ENCODE results near the gene TGFBR2.

The TGFBR2 gene

DNA sequence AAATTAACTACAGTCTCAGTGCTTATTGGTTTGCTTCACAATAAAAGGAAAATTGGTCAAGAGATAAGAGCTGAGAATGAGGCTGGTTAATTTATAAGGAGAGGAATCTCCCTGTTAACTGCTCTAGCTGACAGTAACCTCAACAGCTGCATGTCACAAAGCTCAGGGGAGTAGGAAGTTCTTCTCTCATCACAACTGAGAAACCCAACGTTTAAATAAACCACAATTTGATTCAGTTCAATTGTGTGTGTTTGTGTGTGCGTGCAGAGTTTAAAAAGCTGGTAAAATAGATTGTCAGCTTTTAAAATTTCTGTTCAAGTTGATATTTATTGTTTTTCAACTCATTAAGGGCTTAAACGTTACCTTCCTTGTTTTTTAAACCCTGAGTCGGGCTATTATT lies 3.5 kb upstream of the TGFBR2 start:
- DNase-seq (ENCODE audit: low spot score) = no peak

DNA sequence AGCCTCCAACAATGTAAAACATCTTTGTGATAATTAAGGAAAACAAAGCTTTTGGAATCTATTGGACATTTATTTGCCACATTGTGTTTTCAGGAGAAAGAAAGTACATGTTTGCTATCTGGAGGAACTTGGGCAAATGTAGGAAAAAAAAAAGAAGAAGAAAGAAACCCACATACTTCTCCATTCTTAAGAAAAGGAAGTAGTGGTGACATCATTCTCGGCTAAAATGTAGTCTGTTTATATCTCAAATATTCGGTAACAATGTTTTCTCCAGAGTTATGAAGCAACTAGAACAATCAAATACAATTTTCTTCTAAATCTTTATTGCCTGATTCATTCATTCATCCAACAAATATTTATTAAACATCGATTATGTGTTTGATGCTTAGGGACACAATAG lies 2.3 kb upstream of the TGFBR2 start:
- no peak for DNase-seq (ENCODE audit: low spot score)

DNA sequence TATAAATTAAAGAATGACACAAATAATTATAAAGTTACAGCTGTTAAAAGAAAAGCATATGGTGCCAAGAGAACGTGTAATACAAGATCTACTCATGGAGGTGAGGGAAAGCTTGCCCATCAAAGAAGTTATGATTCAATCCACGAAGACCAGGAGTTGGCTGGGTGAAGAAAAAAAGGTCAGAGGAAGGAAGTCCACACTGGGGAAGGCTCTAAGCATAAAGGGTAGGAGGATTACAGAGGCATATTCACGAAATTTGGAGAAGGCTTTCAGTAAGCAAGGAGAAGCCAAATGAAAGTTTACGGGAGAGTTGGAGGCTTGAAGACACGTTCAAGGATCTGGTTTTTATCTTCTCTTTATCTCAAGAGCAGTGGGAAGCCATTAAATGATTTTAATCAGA lies 1.8 kb upstream of the TGFBR2 start:
- DNase-seq (ENCODE audit: low spot score) = no peak

GRCh38 chr3:30605005-30605404 lies 1.4 kb upstream of the TGFBR2 start:
- no peak for DNase-seq (ENCODE audit: low spot score)

GRCh38 chr3:30605706-30606300 lies 598 bp upstream of the TGFBR2 start:
- no peak for DNase-seq (ENCODE audit: low spot score)

- DNase-seq (ENCODE audit: low spot score) = no peak
Measured at GRCh38 chr3:30607032-30607833, 832 bp downstream of the TGFBR2 start.

DNA sequence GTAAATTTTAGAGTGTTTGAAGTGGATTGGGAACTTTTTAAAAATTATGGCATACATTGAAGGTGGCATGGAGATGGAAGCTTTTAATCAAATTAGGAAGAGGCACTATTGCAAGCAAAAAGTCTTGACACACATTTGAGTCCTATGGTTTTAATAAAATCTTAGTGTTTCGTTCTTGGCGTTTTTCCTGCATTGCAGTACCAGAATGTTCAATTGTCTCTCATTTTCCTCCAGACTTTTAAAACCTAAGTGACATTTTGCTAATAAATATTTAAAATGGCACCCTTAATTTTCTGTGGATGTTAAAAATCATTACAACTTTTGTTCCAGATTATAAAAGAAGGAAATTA lies 2.2 kb downstream of the TGFBR2 start:
- DNase-seq (ENCODE audit: low spot score) = no peak

GRCh38 chr3:30609930-30610701 lies 3.7 kb downstream of the TGFBR2 start:
- DNase-seq (ENCODE audit: low spot score) = no peak

GRCh38 chr3:30610702-30611368 lies 4.4 kb downstream of the TGFBR2 start:
- no peak for DNase-seq (ENCODE audit: low spot score)

DNA sequence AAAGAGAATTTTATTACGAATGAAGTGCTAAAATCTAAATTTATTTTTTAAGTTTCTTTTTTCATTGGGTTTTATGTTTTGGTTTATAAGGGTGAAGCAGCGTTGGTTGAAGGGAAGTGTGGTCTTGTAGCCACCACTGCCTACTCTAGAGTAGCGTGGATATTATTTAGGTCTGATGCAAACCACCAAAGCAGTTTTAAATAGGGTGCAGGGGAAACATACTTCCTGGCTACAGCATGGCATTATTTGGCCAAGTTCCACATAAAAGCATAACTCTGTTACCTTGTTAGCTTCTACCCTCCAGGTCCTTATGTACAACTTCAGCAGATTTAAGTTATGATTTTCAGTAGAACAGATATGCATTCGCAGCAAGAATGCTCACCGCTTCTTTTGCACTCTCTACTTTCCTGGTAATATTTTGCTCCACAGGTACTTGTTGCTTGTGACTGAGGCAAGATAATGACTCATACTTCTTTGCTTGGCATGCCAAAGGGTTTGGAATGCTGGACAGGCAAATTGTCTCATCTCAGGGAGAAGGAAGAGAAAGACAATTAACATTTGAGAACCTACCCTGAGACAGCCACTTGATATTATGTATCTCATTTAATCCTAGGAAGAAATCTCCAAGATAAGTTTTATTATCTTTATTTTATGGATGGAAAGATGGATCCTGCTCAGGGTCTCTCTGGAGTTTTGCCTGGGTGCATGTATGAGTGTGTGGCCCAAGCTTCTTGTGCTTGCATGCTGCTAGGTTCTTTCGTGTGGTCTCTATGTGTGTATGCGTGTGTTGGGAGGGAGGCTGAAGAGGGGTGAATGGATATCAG lies 5.4 kb downstream of the TGFBR2 start:
- DNase-seq (ENCODE audit: low spot score) = no peak

DNA sequence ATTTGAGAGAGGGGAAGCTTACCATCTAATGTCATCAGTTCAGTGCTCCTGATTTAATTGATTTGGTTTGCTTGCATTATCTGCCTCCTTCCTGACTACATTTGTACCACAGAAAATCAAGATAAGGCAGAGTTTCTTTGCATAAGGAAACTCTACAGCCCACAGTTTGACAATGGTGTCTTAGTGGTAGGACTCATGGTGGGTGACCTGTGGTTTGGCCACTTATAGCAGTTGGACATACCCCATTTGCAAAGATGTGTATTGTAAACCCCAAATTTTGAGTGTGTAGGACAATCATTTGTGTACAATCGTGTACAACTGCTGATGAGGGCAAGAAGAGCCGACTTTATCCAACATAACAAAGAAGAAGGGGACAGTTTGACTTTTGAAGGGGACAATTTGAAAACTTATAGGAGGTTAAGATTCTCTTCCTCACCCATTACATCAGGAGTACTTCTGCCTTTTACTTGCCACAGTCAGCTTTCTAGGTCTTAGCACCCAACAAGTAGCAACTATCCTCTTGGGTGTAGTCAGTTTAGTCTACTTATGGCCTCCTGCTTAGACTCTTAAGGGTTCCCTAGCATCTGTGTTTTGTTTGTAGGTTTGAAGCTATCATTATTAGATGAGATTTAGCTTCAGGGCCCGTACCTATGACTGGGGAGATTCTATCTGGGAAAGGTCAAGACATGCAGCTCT lies 6.2 kb downstream of the TGFBR2 start:
- DNase-seq (ENCODE audit: low spot score) = no peak

- no peak for DNase-seq (ENCODE audit: low spot score)
Measured at GRCh38 chr3:30613133-30613825, 6.9 kb downstream of the TGFBR2 start.

- no peak for DNase-seq (ENCODE audit: low spot score)
Measured at GRCh38 chr3:30614373-30614772, 8.0 kb downstream of the TGFBR2 start.

- DNase-seq (ENCODE audit: low spot score) = no peak
Measured at GRCh38 chr3:30614943-30615342, 8.5 kb downstream of the TGFBR2 start.

DNA sequence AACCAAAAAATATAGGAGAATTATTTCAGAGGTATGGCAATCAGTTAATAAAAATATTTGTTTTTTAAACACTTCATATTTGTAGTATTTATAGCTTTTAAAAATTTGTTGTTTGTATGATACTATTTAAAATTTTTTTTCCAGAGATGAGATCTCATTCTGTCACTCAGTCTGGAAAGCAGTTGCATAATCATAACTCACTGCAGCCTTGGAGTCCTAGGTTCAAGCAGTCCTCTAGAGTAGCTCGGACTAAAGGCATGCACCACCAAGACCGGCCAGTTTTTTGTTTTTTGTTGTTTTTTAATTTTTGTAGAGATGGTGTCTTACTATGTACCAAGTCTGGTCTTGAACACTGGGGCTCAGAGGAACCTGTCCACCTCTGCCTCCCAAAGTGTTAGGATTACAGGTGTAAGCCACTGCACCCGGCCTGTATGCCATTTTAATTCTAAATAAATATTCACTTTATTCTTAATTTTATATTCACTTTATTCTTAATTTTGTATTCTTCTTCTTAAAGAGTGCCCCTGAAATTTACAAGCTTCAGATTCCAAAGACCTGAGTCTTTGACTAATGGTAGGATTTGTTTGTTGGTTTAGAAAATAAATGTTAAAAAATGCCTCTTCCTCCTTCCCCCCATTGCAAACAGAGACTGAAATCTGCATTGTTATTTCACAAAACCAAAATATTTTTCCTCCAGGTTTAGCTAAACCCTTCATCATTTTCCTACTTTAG lies 9.4 kb downstream of the TGFBR2 start:
- DNase-seq (ENCODE audit: low spot score) = no peak

DNA sequence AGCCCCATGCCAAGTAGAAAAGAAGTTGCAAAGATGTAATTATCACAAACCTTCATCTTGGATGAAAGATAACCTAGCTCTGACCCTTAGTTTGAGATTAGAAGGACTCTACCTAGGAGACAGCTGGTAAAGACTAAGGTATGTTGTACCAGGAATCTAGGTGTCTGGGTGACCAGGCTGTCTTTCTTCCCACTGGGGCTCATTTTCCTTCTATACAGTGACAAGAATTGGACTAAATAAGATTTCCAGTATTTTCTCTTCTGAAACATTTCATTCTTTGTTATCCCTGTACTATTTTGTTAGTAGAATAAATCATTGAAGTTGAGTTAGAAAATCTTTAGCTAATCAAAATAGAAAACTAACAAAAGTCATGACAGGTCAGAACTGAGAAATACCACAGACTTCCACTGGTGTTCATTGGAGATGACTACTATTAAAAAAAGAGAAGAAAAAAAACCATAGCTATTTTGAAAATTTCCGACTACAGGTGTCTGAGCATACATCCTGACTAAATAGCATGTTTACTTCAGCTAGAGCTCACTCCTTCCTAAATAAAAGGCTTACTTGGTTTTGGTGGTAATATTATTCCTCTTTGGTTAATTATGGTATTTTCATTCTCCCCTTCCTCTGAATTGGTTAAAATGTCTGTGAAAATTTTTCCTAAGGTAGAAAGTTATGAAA lies 10.1 kb downstream of the TGFBR2 start:
- no peak for DNase-seq (ENCODE audit: low spot score)

- DNase-seq (ENCODE audit: low spot score) = no peak
Measured at GRCh38 chr3:30617069-30617468, 10.7 kb downstream of the TGFBR2 start.

- no peak for DNase-seq (ENCODE audit: low spot score)
Measured at GRCh38 chr3:30617653-30618052, 11.3 kb downstream of the TGFBR2 start.

GRCh38 chr3:30618526-30618925 lies 12.1 kb downstream of the TGFBR2 start:
- DNase-seq (ENCODE audit: low spot score) = no peak

Measured in SK-N-DZ (cell line).